GM12873 (cell line): ENCODE results near the gene TMEM101.

Experiments used
- TF ChIP-seq, protein P1 (sequence below): IDR thresholded peaks from 2 replicates; pipeline ENCODE4 v1.5.1; 2012; ENCODE audit warnings: low read depth, mild to moderate bottlenecking, moderate library complexity, low read length, control low read depth; ENCODE audit not compliant: insufficient read depth; ENCODE audit errors: missing control alignments

Gene TMEM101

DNA sequence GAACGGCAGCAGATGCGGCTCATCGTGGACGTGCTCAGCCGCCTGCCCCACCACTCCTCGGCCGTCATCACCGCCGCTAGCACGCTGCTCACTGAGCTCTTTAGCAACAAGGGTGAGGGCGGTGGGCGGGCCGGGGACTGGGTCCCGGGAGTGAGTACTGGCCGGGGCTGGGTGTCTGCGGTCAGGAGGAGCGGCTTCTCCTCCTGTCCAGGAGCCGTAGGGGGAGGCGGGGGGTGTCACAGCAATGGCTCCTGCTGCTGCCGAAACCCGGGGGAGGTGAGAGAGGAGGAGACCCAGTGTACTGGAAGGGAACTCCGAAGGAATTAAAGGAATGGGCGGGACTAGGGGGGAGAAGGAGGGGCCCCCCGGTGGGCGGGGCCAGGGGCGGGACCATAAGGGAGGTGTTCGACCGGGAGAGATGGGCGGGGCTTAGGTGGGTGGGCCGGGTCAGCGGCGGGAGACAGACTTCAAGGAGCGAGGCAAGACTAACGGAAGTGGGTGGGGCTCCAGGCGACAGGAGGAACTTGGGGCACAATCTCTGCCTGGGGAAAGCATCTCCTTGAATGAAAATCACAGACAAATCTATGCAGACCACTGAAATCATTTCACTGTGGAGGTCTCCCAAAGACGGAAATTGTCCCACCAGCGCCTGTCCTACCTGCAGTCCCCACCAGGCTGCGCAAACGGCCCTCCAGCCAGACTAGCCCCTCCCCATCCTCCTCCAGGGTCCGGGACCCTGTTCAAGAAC, 8.0 kb downstream of the TMEM101 start:
- TF ChIP-seq, protein P1, sequence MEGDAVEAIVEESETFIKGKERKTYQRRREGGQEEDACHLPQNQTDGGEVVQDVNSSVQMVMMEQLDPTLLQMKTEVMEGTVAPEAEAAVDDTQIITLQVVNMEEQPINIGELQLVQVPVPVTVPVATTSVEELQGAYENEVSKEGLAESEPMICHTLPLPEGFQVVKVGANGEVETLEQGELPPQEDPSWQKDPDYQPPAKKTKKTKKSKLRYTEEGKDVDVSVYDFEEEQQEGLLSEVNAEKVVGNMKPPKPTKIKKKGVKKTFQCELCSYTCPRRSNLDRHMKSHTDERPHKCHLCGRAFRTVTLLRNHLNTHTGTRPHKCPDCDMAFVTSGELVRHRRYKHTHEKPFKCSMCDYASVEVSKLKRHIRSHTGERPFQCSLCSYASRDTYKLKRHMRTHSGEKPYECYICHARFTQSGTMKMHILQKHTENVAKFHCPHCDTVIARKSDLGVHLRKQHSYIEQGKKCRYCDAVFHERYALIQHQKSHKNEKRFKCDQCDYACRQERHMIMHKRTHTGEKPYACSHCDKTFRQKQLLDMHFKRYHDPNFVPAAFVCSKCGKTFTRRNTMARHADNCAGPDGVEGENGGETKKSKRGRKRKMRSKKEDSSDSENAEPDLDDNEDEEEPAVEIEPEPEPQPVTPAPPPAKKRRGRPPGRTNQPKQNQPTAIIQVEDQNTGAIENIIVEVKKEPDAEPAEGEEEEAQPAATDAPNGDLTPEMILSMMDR = peak; percentile 72

DNA sequence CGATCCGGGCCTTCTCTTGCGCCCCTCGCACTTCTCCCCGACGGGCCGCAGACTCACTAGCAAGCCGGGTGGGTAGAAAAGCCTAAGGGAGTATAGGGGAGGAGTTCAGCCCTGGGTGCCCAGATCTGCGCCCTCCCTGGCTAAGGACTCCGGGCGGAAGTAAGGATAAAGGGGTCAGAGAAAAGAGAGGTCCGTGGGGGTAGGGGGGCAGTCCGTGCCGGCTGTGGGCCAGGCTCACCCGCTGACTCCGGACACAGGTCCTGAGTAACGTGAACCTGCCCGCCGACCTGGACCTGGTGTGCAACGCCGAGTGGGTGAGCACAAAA, 8.5 kb downstream of the TMEM101 start:
- TF ChIP-seq, protein P1 = no peak

DNA sequence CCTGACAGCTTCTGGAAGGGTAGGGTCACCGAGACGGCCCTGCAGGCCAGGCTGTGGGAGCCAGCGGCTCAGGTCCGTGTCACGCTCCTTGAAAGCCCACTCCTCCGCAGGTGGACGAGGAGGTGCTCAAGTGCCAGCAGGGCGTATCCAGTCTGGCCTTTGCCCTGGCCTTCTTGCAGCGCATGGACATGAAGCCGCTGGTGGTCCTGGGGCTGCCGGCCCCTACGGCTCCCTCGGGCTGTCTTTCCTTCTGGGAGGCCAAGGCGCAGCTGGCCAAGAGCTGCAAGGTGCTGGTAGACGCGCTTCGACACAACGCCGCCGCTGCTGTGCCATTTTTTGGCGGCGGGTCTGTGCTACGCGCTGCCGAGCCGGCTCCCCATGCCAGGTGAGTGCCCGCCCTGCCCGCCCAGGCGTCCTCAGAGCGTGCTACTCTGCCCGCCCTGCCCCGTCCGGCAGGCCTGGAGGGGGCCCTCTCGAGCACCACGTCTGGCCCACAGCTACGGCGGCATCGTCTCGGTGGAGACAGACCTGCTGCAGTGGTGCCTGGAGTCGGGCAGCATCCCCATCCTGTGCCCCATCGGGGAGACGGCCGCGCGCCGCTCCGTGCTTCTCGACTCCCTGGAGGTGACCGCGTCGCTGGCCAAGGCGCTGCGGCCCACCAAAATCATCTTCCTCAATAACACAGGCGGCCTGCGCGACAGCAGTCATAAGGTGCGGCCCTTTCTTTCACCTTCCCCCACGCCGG, 9.1 kb downstream of the TMEM101 start:
- TF ChIP-seq, protein P1 = no peak

DNA sequence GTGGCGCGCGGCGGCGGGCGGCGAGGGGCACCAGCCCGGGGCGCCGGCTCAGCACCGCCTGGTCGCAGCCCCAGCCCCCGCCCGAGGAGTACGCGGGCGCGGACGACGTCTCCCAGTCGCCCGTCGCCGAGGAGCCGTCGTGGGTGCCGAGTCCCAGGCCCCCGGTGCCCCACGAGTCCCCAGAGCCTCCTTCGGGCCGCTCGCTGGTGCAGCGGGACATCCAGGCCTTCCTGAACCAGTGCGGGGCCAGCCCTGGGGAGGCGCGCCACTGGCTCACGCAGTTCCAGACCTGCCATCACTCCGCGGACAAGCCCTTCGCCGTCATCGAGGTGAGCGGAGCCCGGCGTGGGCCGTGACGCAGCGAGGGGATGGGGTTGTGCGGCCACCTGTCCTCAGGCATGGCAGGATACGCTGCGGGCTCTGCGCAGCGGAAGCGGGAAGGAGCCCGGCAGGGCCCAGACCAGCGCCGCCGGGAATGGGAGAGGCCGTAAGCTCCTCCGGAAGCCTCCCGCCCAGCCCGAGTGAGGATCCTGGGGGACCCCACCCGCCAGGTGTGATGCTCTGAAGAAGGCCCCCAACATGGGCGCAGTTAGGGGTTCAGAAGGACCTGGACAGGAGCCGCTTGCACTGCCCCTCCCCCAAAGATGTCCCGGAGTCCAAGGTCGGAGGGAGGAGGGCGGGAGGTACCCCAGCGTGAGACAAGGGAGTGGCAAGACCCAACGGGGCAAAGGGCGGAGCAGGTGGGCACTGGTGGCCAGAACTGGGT, 9.8 kb downstream of the TMEM101 start:
- TF ChIP-seq, protein P1 = no peak

- TF ChIP-seq, protein P1 = no peak
Measured at GRCh38 chr17:44004077-44004760, 10.5 kb downstream of the TMEM101 start, which contains the start of gene NAGS. Gene NAGS (plus strand): TSS chr17:44004622. CDS start chr17:44004664, 42 bp downstream.

DNA sequence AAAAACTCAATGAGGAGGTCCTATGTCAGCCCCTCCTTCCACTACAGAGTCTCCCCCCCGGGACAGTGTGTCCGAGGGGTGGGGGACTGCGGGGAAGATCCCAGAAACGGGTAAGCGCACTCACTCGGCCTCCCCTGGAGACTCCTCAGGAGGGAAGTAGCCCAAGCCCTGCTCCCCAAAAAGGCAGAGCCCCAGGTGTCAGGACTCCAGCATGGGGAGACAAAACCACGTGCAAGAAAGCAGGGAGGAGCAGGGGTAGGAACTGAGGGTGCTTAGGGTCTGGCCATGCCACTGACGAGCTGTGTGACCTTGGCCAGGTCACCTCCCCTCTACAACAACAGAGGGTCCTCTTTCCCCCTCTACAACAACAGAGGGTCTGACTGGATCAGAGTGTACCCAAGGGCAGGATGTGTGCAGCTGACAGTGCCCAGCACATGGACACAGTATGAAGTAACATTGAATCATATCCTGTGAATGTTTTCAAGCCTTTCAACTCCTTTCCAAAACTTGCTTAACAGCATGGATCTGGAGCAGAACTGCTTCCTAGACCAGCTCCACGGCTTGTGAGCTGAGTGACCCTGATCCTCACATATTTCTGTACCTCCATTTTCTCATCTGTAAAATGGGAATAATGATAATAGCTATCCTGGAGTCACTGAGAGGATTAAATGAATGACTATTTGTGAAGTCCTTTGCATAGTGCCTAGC, 12.5 kb downstream of the TMEM101 start:
- TF ChIP-seq, protein P1 = no peak
